ENCODE measurements around the gene RERG.

Gene RERG

GRCh38 chr12:15192720-15193119, 28.5 kb downstream of the RERG start:
- Mint-ChIP-seq H3K36me3 (no peaks in the 10 kb centered on the region), H3K4me1 (no peaks in the 10 kb centered on the region), H3K4me3 (no peak overlapping the region), H3K9me3 (no peaks in the 10 kb centered on the region), H3K27ac (no peak overlapping the region), H3K27me3 (no peaks in the 10 kb centered on the region)
- DNase-seq = no peak
- CTCF ChIA-PET = no interaction called here

GRCh38 chr12:15188127-15188526, 33.1 kb downstream of the RERG start:
- Mint-ChIP-seq H3K36me3 (no peaks in the 10 kb centered on the region), H3K4me1 (no peaks in the 10 kb centered on the region), H3K9me3 (no peaks in the 10 kb centered on the region), H3K4me3 (no peak overlapping the region), H3K27me3 (peaks cover 4% of the 10 kb centered on the region), H3K27ac (no peak overlapping the region)
- no peak for DNase-seq
- CTCF ChIA-PET = no interaction called here

GRCh38 chr12:15186597-15186996, 34.6 kb downstream of the RERG start:
- Mint-ChIP-seq H3K9me3 (no peaks in the 10 kb centered on the region), H3K4me3 (no peak overlapping the region), H3K36me3 (no peaks in the 10 kb centered on the region), H3K4me1 (no peaks in the 10 kb centered on the region), H3K27me3 (peaks cover 7% of the 10 kb centered on the region), H3K27ac (no peak overlapping the region)
- CTCF ChIA-PET = no interaction called here
- DNase-seq = no peak

- CTCF ChIA-PET = no interaction called here
- DNase-seq = no peak
- no peaks in the 10 kb centered on the region for H3K4me1 Mint-ChIP-seq
- no peaks in the 10 kb centered on the region for H3K9me3 Mint-ChIP-seq
- no peaks in the 10 kb centered on the region for H3K36me3 Mint-ChIP-seq
- no peak overlapping the region for H3K4me3 Mint-ChIP-seq
- no peak overlapping the region for H3K27ac Mint-ChIP-seq
- peaks cover 7% of the 10 kb centered on the region for H3K27me3 Mint-ChIP-seq
Observed at GRCh38 chr12:15184484-15184883, 36.7 kb downstream of the RERG start.

- Mint-ChIP-seq H3K27ac (no peak overlapping the region), H3K9me3 (no peaks in the 10 kb centered on the region), H3K36me3 (no peaks in the 10 kb centered on the region), H3K27me3 (peaks cover 7% of the 10 kb centered on the region), H3K4me1 (no peaks in the 10 kb centered on the region), H3K4me3 (no peak overlapping the region)
- CTCF ChIA-PET = interaction anchor here (1.1 kb wide), 1 partner anchor 38 kb away, joined by 3 read pairs; the partner anchor contains the start of gene RERG
- no peak for DNase-seq
Observed at GRCh38 chr12:15183821-15184220, 37.4 kb downstream of the RERG start.

- no peaks in the 10 kb centered on the region for H3K36me3 Mint-ChIP-seq
Observed at GRCh38 chr12:15181017-15181683, 40.1 kb downstream of the RERG start.

GRCh38 chr12:15180325-15180724, 40.9 kb downstream of the RERG start:
- CTCF ChIA-PET = interaction anchor here (0.8 to 1.4 kb wide), 2 partner anchors 10 to 55 kb away, joined by 3 to 4 read pairs; no protein-coding TSS in a partner anchor
- DNase-seq = no peak
- no peaks in the 10 kb centered on the region for H3K4me1 Mint-ChIP-seq
- no peak overlapping the region for H3K27ac Mint-ChIP-seq
- no peaks in the 10 kb centered on the region for H3K36me3 Mint-ChIP-seq
- no peaks in the 10 kb centered on the region for H3K9me3 Mint-ChIP-seq
- H3K4me3 Mint-ChIP-seq = no peak overlapping the region
- H3K27me3 Mint-ChIP-seq = peaks cover 3% of the 10 kb centered on the region

More at GRCh38 chr12:15181017-15181683, 40.1 kb downstream of the RERG start:
- Mint-ChIP-seq H3K27ac (no peak overlapping the region), H3K9me3 (no peaks in the 10 kb centered on the region), H3K4me3 (no peak overlapping the region), H3K4me1 (no peaks in the 10 kb centered on the region), H3K27me3 (peaks cover 3% of the 10 kb centered on the region)
- CTCF ChIA-PET = interaction anchor here (1.4 kb wide), 1 partner anchor 9 kb away, joined by 4 read pairs; no protein-coding TSS in a partner anchor
- DNase-seq = no peak

- H3K4me3 Mint-ChIP-seq = no peak overlapping the region
- no peak overlapping the region for H3K27ac Mint-ChIP-seq
- CTCF ChIA-PET = interaction anchor here (0.8 kb wide), 1 partner anchor 54 kb away, joined by 3 read pairs; no protein-coding TSS in a partner anchor
- peaks cover 3% of the 10 kb centered on the region for H3K27me3 Mint-ChIP-seq
- H3K36me3 Mint-ChIP-seq = no peaks in the 10 kb centered on the region
- H3K9me3 Mint-ChIP-seq = no peaks in the 10 kb centered on the region
- DNase-seq = no peak
- H3K4me1 Mint-ChIP-seq = no peaks in the 10 kb centered on the region
Observed at GRCh38 chr12:15179672-15180071, 41.5 kb downstream of the RERG start.

GRCh38 chr12:15173142-15173541, 48.1 kb downstream of the RERG start:
- Mint-ChIP-seq H3K9me3 (no peaks in the 10 kb centered on the region), H3K36me3 (no peaks in the 10 kb centered on the region), H3K4me3 (no peak overlapping the region), H3K4me1 (no peaks in the 10 kb centered on the region), H3K27me3 (no peaks in the 10 kb centered on the region), H3K27ac (no peak overlapping the region)
- no peak for DNase-seq
- CTCF ChIA-PET = no interaction called here

- H3K27me3 Mint-ChIP-seq = no peaks in the 10 kb centered on the region
- no peaks in the 10 kb centered on the region for H3K4me1 Mint-ChIP-seq
- CTCF ChIA-PET = no interaction called here
- H3K9me3 Mint-ChIP-seq = no peaks in the 10 kb centered on the region
- DNase-seq = no peak
- no peak overlapping the region for H3K4me3 Mint-ChIP-seq
- H3K36me3 Mint-ChIP-seq = no peaks in the 10 kb centered on the region
- H3K27ac Mint-ChIP-seq = no peak overlapping the region
Observed at GRCh38 chr12:15172060-15172822, 49.0 kb downstream of the RERG start.

- Mint-ChIP-seq H3K4me3 (no peak overlapping the region), H3K27me3 (no peaks in the 10 kb centered on the region)
- CTCF ChIA-PET = no interaction called here
Observed at GRCh38 chr12:15171012-15171655, 50.1 kb downstream of the RERG start.

GRCh38 chr12:15168026-15168678, 53.1 kb downstream of the RERG start:
- Mint-ChIP-seq H3K27ac (no peak overlapping the region), H3K27me3 (no peaks in the 10 kb centered on the region), H3K4me3 (no peak overlapping the region), H3K9me3 (no peaks in the 10 kb centered on the region), H3K36me3 (no peaks in the 10 kb centered on the region), H3K4me1 (peaks cover 5% of the 10 kb centered on the region)
- CTCF ChIA-PET = no interaction called here
- DNase-seq = no peak

More at GRCh38 chr12:15171012-15171655, 50.1 kb downstream of the RERG start:
- Mint-ChIP-seq H3K27ac (no peak overlapping the region), H3K36me3 (no peaks in the 10 kb centered on the region), H3K4me1 (no peaks in the 10 kb centered on the region), H3K9me3 (no peaks in the 10 kb centered on the region)
- no peak for DNase-seq

GRCh38 chr12:15165012-15165659, 56.1 kb downstream of the RERG start:
- Mint-ChIP-seq H3K4me1 (peaks cover 5% of the 10 kb centered on the region), H3K27ac (no peak overlapping the region), H3K36me3 (no peaks in the 10 kb centered on the region), H3K27me3 (no peaks in the 10 kb centered on the region), H3K9me3 (no peaks in the 10 kb centered on the region), H3K4me3 (no peak overlapping the region)
- CTCF ChIA-PET = interaction anchor here (1.5 kb wide), 1 partner anchor 15 kb away, joined by 3 read pairs; no protein-coding TSS in a partner anchor
- DNase-seq = no peak
